ENCODE measurements around the gene DOP1B.
A peak's percentile ranks its signal among the peaks of the same experiment; 100 is the strongest.
"Not testable (repeated sequence)": the region's sequence is repeated elsewhere in the genome, so short reads cannot be mapped to it uniquely, and the experiment has no call there.

Gene DOP1B, protein sequence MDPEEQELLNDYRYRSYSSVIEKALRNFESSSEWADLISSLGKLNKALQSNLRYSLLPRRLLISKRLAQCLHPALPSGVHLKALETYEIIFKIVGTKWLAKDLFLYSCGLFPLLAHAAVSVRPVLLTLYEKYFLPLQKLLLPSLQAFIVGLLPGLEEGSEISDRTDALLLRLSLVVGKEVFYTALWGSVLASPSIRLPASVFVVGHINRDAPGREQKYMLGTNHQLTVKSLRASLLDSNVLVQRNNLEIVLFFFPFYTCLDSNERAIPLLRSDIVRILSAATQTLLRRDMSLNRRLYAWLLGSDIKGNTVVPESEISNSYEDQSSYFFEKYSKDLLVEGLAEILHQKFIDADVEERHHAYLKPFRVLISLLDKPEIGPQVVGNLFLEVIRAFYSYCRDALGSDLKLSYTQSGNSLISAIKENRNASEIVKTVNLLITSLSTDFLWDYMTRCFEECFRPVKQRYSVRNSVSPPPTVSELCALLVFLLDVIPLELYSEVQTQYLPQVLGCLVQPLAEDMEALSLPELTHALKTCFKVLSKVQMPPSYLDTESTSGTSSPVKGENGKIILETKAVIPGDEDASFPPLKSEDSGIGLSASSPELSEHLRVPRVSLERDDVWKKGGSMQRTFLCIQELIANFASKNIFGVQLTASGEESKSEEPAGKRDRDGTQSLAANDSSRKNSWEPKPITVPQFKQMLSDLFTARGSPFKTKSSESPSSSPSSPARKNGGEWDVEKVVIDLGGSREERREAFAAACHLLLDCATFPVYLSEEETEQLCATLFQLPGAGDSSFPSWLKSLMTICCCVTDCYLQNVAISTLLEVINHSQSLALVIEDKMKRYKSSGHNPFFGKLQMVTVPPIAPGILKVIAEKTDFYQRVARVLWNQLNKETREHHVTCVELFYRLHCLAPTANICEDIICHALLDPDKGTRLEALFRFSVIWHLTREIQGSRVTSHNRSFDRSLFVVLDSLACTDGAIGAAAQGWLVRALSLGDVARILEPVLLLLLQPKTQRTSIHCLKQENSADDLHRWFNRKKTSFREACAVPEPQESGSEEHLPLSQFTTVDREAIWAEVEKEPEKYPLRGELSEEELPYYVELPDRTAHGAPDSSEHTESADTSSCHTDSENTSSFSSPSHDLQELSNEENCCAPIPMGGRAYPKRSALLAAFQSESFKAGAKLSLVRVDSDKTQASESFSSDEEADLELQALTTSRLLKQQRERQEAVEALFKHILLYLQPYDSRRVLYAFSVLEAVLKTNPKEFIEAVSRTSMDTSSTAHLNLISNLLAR (N-terminal part only)

DNA sequence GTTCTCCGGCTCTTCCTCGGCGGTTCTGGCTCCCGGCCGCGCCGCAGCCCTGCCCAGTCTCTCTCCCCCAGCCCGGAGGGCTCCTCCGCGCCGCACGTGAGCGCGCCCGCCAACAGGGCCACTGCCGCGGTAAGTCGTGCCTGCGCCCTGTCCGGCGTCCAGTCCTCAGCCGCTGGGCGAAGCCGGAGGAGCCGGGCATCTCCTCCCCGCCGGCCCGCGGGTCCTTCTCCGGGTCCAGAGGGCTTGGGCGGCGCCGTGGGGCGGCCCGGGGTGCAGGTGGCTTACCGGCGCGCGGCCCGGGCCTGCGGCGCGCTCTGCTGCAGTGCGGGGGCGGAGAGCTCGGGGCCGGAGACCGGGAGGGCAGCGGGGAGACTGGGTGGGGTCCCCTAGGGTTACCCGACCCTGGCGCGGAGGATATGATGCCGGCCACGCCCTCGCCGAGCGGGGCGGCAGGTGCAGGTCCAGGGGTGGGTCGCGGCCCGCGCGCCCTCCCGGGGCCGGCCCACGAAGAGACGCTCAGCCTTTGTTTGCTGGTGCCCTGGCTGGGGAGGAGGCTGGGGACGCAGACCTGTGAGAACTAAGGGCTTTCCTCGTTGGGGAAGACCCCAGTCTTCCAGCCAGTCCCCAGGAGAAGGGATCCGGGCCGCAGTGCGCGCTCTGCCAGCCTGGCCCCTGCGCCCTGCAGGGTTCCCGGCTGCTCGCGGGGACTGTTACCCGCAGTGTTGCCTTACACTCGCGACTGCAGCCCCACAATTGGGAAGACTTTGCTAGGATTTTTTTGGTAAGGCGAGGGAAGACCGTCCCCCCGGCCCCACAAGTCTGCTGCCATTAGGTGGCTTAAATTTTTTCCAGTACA is at the start of gene DOP1B:
TSS of gene DOP1B (plus strand) at position 10 of the 856 bp plus-strand sequence. CDS start 7,910 bp downstream, outside the sequence.
- DNase-seq (ENCODE audit: low read depth) = peak; percentile 17

DNA sequence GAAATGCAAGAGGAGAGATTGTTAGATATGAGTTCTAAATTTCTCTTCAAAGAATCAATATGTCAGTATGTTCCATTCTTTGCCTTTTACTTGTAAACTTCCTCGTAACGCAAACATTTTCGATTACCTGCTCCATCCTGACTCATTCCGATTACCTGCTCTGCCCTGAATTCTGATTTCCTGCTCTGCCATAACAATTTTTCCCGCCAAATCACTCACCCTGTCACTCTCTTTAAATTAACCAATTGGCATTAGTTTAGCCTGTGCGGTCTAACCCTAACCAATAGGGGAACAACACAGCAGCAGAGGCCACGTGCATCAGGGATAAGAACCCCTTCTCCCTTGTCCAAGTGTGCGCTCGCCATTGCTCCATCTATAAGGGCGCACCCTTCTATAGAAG is 46.8 kb upstream of the DOP1B start:
- DNase-seq (ENCODE audit: low read depth) = no peak

DNA sequence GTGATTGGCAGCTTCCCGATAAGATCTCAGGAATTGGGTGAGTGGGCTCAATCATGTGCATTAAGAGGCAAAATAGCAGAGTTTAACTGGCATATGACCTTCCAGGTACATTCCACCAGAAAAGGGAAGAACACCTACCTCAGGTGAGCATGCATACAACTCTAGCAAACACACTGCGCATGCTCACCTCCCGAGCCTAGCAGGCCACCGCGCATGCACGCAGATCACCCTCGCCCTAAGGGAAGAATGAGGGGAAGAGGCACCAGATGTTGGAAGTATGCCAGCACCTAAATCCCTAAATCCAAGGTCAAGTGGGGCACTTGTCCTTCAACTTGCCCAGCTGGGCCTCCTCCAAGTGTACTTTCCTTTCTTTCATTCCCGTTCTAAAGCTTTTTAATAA is 45.4 kb upstream of the DOP1B start:
- no peak for DNase-seq (ENCODE audit: low read depth)

DNA sequence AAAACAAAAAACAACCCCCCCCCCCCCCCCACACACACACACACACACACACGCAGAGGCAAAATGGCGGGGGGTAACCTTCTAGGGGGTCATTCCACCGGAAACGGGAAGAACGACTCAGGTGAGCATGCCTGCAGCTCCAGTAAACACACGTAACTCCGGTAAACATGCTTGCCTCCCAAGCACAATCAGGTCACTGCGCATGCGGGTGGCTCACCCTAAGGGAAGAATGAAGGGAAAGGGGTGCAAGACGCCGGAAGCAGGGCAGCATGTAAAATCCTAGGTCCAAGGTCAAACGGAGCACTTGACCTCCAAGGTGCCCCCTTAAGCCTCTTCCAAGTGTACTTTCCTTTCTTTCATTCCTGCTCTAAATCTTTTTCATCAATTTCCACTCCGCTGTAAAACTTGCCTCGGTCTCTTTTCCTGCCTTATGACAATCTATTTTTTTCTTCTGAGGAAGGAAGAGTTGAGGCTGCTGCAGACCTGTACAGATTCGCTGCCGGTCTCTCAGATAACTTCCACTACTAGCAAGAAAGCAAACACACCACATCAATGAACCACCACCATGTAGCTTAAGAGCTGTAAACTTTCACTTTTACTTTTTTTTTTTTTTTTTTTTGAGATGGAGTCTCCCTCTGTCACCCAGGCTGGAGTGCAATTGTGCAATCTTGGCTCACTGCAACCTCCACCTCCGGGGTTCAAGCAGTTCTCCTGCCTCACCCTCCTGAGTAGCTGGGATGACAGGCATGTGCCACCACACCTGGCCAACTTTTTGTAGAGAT is 42.8 kb upstream of the DOP1B start:
- peak; percentile 52 for DNase-seq (ENCODE audit: low read depth)

DNA sequence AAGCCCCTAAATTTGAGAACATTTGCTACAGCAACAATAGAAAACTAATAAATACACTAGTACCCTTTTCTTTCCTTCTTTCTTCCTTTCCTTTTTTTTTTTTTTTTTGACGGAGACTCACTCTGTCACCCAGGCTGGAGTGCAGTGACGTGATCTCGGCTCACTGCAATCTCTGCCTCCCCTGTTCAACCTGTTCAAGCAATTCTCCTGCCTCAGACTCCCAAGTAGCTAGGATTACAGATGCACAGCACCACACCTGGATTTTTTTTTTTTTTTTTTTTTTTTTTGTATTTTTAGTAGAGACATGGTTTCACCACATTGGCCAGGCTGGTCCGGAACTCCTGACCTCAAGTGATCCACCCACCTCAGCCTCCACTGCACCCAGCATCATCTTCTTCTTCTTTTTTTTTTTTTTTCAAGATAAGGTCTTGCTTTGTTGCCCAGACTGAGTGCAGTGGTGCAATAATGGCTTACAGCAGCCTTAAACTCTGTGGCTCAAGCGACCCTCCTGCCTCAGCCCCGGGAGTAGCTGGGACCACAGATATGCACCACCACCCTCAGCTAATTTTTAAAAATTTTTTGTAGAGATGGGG is 41.4 kb upstream of the DOP1B start:
- DNase-seq (ENCODE audit: low read depth) = no peak

DNA sequence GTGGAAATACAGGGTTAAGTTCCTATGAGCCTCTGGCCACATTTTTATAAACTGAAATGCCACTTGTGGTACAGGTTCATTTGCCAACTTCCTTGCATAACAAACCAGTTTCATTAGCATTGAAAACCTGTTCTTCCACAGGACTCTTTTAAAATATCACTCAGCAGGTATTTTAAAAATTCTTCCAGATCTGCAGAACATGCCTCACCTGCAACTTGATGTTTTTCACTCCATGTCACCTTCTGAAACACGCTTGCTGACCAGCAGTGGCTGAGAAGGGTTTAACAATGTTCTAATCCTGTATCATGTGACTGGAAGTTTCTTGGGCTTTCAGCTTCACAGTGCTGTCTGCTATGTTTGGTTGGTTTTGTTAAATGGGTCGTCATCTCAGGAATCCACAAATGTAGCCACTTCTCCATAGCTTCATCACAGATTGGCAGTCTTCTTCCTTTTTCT is 39.3 kb upstream of the DOP1B start:
- no peak for DNase-seq (ENCODE audit: low read depth)

DNA sequence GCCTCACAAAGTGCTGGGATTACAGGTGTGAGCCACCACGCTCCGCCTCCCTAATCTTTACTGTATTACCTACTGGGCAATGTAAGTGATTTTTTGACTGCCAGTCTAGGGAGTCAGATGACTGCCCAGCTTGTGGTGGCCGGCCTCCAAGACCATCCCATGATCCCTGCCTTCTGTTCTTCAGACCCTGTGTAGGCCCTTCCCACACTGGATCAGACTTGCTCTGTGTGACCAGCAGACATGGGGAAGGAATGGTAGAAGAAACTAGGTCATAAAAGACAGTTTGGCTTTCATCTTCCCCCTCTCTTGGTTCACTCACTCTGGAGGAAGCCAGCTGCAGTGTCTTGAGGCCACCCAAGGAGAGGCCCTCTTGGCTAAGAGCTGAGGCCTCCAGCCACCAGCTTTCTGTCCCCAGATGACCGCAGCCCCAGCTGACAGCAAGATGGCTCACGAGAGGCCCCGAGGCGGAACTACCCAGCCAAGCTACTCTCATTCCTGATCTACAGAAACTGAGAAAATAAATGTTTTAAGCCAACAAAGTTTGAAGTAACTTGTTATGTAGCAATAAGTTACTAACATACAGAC is 36.2 kb upstream of the DOP1B start:
- no peak for DNase-seq (ENCODE audit: low read depth)

DNA sequence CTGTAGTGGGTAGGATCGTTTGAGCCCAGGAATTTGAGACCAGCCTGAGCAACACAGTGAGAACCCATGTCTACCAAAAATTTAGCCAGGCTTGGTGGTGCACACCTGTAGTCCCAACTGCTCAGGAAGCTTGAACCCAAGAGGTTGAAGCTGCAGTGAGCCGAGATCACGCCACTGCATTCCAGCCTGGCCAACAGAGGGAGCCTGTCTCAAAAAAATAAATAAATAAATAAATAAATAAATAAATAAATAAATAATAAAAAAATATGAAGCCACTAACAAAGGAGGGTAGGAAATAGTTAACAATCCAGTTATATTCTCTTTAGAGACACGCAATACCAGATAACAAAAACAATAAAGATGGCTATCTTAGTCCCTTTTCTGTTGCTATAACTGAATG is 33.6 kb upstream of the DOP1B start:
- DNase-seq (ENCODE audit: low read depth) = no peak

DNA sequence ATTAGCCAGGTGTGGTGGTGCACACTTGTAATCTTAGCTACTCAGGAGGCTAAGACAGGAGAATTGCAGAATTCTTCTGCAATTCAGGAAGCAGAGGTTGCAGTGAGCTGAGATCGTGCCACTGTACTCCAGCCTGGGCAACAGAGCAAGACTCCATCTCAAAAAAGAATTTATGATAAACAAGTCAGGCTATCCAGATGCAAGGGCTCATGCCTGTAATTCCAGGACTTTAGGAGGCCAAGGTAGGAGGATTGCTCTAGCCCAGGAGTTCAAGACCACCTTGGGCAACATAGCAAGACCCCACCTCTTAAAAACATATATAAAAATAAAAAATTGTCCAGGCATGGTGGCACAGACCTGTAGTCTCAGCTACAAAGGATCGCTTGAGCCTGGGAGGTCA is 32.2 kb upstream of the DOP1B start:
- no peak for DNase-seq (ENCODE audit: low read depth)

DNA sequence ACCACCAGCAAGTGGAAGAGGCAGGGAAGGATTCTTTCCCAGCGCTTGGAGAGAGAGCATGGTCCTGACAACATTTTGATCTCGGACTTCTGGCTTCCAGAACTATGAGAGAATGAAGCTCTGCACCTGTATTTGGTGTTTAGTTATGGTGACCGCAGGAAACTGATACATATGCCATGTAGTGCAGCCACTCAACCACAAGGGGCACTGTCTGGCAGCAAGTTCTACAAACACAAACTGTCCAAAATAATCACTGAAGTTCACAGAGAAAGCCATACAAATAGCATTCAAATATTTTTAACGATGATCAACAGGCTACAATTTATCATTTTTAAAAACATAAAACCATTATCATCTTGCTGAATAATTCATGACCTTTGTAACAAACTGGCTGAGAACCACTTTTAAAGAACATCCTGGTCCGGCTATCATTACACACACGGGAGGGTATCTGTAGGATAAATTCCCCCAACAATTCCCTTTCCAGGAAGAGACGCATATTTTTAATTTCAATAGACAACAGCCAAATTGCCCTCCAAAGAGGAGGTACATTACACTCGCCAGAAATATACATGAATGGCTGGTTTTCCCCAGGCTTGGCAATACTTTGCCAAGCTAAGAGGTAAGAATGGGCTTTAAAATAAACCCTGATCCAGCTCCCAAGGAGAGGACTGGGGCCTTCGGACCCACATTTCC is 31.0 kb upstream of the DOP1B start:
- DNase-seq (ENCODE audit: low read depth) = no peak

DNA sequence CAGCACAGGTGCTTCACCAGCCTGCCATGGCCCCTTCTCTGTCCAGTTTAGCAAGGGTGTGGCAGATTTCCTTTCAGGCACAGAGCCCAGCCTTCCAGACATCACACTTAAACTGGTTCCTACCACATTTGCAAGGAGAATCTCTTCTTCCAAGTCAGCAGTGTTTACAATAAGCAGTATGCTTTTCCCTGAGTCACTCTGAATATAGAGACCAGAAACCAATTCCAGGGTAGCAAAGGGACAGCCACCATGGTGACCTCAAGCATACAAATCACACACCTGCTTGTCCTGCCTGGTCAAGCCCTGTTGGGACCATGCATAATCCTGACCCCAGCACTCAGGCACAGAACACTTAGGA is 30.4 kb upstream of the DOP1B start:
- DNase-seq (ENCODE audit: low read depth) = no peak

DNA sequence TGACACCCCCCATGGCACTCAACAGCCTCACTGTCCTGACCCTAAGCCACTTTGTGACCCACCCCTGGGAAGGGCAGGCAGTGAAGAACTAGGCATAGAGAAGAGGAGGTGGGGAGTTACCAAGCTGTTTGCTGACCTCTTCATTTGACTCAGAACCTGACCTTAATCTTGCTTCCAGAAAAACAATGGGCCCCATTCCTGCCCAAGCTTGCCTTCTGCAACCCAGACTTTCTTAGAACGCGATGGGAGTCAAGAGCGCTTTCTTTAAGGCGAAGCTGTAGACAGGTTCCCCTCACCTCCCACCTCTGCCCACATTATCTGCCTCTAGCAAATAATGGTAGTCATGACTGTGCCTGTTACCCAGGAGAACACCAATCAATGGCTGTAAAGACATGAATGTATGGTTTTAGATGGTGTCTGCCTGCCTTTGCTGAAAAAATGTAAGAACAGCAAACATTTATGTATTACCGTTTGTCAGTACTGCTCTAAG is 30.0 kb upstream of the DOP1B start:
- DNase-seq (ENCODE audit: low read depth) = no peak

DNA sequence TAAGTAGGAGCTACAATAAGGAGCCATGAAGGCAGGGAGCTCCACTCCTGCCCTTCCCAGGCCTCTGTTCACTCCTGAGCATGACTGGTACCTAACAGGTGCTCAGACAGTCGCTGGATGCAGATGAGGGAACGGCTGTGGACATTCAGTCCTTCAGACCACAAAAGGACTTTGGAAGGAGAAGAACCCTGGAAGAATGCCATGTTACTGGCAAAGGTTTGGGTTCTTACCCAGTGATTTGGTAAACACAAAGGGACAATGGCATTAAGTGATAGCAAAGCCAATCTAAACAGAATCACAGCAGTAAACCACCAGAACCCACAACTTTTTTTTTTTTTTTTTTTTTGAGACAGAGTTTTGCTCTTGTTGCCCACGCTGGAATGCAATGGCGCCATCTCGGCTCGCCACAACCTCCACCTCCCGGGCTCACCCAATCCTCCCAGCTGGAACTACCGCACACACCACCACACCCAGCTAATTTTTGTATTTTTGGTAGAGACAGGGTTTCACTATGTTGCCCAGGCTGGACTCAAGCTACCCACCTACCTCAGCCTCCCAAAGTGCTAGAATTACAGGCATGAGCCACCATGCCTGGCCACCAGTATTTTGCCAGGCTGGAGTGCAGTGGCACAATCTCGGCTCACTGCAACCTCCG is 29.2 kb upstream of the DOP1B start:
- DNase-seq (ENCODE audit: low read depth) = no peak

DNA sequence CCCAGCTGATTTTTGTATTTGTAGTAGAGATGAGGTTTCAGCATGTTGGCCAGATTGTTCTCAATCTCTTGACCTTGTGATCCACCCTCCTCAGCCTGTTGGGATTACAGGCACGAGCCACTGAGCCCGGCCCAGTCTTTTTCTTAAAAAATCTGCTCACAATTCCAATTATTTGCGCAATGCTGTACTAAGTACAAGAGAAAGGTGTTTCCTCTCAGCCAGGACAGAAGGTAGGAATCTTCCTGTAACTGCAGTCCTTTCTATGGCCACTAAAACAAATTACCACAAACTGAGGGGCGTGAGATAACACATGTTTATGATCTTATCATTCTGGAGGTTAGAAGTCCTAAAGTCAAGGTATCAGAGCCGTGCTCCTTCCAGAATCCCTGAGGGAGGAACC is 28.6 kb upstream of the DOP1B start:
- DNase-seq (ENCODE audit: low read depth) = no peak

DNA sequence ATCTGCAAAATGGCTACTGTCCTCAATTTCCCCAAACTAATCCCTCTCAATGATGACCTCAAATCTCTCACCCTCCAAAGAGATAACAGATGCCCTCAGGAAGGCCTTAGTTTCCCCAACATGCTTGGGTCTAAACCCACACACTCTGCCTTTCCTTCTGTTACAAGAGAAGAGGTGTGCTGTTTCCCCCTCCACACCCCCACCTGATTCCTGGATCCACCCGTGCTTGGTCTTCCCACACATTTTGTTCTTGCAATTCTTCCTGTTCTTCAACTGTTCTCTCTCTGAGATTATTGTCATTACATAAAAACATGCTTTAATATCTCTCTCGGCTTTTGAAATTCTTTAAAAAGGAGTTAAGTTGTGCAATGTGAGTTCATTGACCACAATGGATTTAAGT is 27.4 kb upstream of the DOP1B start:
- no peak for DNase-seq (ENCODE audit: low read depth)

DNA sequence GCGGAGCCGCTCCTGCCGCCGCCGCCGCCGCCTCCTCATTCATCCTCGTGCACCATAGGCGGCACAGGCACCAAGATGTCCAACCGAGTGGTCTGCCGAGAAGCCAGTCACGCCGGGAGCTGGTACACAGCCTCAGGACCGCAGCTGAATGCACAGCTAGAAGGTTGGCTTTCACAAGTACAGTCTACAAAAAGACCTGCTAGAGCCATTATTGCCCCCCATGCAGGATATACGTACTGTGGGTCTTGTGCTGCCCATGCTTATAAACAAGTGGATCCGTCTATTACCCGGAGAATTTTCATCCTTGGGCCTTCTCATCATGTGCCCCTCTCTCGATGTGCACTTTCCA is 26.2 kb upstream of the DOP1B start:
- not testable (repeated sequence) for DNase-seq (ENCODE audit: low read depth)

DNA sequence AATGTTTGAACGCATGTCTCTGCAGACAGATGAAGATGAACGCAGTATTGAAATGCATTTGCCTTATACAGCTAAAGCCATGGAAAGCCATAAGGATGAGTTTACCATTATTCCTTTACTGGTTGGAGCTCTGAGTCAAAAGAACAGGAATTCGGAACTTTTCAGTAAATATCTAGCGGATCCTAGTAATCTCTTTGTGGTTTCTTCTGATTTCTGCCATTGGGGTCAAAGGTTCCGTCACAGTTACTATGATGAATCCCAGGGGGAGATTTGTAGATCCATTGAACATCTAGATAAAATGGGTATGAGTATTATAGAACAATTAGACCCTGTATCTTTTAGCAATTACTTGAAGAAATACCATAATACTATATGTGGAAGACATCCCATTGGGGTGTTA is 25.8 kb upstream of the DOP1B start:
- not testable (repeated sequence) for DNase-seq (ENCODE audit: low read depth)

DNA sequence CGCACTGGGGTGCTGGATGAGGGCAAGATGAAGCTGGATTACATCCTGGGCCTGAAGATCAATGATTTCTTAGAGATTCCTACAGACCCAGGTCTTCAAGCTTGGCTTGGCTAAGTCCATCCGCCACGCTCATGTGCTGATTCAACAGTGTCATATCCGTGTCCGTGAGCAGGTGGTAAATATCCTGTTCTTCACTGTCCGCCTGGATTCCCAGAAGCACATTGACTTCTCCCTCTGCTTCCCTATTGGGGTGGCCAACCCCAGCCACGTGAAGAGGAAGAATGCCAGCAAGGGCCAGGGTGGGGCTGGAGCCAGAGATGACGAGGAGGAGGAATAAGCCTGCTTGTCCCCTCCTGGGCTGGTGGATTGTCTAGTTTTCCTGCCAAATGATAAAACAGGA is 23.9 kb upstream of the DOP1B start:
- no peak for DNase-seq (ENCODE audit: low read depth)

Data from T-helper 22 cell (primary cell).